ENCODE results near the gene CHRD.
A peak's percentile ranks its signal among the peaks of the same experiment; 100 is the strongest.

CHRD gene

DNA sequence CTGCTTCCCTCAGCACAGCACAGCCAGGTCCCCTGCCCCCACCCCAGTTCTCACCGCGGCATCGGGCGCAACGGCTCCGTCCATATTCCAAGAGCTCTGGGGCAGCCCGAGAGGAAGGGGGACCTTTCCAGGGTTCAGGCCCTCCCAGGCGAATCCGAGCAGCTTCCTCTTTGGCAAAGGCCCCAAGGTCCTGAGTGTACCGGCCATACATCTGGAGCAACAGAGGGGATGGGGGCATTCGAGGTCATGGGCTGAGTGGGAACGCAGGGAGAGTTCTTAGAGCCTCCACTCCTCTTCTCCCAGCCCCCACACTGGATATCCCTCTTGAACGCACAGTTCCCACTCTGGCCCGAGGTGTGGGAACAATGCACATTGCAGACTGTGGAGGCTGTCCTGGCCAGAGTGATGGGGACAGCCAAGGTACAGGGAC is 20.9 kb upstream of the CHRD start:
- H3K4me3 ChIP-seq (ENCODE audit: low read length): no peak overlapping the region
- no peak for DNase-seq (ENCODE audit: low read depth)
- TF ChIP-seq, protein P1, sequence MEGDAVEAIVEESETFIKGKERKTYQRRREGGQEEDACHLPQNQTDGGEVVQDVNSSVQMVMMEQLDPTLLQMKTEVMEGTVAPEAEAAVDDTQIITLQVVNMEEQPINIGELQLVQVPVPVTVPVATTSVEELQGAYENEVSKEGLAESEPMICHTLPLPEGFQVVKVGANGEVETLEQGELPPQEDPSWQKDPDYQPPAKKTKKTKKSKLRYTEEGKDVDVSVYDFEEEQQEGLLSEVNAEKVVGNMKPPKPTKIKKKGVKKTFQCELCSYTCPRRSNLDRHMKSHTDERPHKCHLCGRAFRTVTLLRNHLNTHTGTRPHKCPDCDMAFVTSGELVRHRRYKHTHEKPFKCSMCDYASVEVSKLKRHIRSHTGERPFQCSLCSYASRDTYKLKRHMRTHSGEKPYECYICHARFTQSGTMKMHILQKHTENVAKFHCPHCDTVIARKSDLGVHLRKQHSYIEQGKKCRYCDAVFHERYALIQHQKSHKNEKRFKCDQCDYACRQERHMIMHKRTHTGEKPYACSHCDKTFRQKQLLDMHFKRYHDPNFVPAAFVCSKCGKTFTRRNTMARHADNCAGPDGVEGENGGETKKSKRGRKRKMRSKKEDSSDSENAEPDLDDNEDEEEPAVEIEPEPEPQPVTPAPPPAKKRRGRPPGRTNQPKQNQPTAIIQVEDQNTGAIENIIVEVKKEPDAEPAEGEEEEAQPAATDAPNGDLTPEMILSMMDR (conservative IDR thresholded peaks at IDR 0.05; ENCODE audit: low read depth, low read length): no peak

DNA sequence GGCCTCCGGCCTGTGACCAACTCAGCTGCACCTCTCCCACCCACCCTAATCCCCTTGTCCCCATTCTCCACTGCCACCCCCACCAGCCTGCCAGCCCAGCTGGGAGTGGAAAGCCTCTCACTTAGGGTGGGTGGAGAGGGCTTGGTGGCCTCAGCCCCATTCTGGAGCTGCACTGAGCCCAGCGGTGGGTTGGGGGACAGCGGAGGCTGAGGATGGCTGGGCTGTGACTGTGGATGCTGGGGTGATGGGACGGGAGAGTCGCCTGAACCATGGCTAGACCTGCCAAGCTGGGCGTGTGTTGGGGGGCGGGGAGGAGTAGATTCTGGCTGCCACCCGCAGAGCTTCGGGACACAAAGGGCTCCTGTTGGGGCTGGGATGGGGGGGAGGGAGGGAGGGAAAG is 20.2 kb upstream of the CHRD start:
- DNase-seq (ENCODE audit: low read depth): no peak
- TF ChIP-seq, protein P1 (conservative IDR thresholded peaks at IDR 0.05; ENCODE audit: low read depth, low read length): no peak
- no peak overlapping the region for H3K4me3 ChIP-seq (ENCODE audit: low read length)

DNA sequence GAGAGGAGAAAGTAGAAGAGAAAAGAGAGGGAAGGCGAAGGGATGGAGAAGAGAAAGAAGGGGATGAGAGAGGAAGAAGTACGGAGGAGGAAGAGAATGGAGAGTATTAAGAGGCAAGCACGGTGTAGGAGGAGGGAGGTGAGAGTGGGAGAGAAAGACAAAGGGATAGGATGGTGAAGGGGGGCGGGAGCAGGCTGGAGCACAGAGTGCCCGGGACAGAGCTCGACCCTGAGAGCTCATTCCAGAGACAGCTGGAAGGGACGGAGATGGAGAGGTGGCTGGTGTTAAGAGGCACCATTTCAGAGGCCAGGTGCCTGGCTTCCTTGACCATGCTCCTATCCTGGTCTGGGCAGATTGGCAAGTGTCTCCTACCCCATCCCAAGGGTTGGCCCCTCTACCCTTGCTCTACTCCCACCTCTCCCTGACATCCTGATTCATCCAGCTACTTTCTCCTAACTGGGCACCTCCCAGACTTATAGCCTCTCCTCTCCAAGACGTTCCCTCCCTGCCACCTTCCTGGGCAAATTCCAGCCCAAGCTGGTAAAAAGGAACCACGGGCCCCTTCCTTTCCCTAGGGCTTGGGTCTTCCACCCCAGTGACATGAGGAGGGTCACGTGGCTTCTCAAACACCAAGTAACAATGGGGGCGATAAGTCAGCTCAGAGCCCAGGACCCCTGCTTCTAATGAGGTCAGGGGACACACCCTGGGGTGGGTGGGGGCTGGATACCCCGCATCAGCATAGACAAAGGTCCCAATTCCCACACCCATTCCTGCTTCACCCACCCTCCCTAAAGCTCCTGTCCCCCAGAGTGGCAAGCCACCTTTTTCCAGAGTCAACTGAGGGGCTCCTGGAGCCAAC is 19.6 kb upstream of the CHRD start:
- peak overlapping the region; percentile 72 for H3K4me3 ChIP-seq (ENCODE audit: low read length)
- TF ChIP-seq, protein P1 (conservative IDR thresholded peaks at IDR 0.05; ENCODE audit: low read depth, low read length): no peak
- no peak for DNase-seq (ENCODE audit: low read depth)

DNA sequence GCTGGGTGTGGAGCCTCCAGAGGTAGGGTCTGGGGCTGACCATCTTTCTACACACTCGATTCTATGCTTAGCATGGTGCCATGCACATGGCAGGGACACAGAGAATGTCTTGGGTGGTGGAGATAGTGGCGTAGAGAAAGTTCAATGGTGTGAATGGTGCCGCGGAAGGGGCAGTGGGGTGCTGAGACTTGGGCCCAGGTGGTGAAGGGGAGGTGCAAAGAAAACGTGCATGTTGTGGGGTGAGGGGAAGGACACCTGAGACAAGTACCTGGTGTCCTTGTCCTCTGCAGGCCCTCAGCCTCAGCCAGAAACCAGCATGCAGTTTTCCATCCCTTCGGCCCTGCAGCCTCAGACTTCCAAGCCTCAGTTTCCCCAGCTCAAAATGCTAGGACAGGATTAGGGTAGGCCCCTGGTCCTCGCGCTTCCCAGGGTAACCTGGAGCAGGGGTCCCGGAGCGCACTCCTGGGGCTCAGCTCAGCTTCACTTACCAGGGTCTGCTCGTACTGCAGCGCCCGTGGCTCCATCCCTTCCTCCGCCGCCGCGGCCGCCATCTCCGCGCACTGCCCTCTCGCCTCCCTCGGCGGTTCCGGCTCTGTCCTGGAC is 18.8 kb upstream of the CHRD start:
- H3K4me3 ChIP-seq (ENCODE audit: low read length): peak overlapping the region; percentile 72
- TF ChIP-seq, protein P1 (conservative IDR thresholded peaks at IDR 0.05; ENCODE audit: low read depth, low read length): no peak
- no peak for DNase-seq (ENCODE audit: low read depth)

DNA sequence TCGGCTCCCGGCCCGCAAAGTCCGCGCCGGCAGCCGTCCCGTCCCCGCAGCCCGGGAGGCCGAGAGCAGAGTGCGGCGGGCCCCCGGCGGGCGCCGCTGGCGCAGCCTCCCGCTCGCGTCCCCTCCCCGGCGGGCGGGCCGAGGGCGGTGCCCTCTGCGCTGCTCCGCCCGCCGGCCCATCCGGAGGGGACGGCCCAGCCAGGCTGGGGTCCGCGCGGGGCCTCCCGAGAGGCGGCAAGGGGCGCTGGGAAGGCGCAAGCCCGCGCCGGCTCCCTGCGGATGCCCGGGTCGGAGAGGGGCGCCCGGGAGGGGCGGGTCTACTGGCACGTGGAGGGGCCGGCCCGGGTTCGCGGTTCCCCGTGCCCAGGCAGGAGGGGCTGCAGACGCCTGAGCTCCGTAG is 18.3 kb upstream of the CHRD start, which contains the start of the genes CLCN2 and POLR2H:
Gene CLCN2, minus strand, starts transcription at position 74 of the 400 bp plus-strand sequence. CDS start 126 bp downstream, outside the sequence.
Gene POLR2H, plus strand, starts transcription at position 179 of the 400 bp plus-strand sequence. CDS start 1,783 bp downstream, outside the sequence.
- no peak for DNase-seq (ENCODE audit: low read depth)
- peak within 1 kb of the TSS; percentile 86 for H3K4me3 ChIP-seq (ENCODE audit: low read length)
- TF ChIP-seq, protein P1 (conservative IDR thresholded peaks at IDR 0.05; ENCODE audit: low read depth, low read length): no peak

DNA sequence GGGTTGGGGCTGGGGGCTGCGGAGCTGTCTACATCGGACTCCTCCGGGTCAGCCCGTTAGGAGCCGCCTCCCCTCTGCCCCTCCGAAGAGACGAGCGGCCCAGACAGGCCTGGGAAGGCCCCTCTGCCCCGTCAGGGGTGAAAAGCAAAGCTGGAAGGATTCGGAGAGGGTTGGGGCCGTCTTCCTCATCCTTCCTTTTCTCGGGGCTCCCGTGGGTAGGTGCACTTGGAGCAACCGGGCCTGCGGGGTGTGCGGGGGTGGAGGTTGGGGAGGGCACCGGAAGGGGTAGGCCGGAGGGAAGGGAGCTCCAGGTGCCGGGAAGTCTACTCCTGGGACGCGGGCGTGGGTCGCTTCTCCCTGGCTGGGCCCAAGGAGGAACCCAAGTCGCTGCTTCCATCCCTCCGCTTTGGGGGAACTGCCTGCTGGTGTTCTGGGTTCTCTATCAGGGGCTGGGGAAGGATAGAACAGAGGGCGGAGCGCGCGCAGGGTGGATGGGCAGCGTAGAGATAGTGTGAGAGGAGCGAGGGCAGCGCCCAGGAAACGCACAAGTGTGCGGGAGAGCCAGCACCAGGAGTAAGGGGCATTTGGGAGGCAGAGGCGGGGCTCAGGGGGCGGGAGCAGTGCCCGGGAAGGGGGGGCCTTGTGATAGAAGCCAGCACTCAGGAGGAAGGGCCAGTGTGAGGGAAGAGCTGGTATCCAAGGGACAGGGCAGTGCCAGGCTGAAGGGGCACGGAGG is 17.8 kb upstream of the CHRD start:
- TF ChIP-seq, protein P1 (conservative IDR thresholded peaks at IDR 0.05; ENCODE audit: low read depth, low read length): no peak
- H3K4me3 ChIP-seq (ENCODE audit: low read length): peak overlapping the region; percentile 86
- DNase-seq (ENCODE audit: low read depth): no peak

Data from retinal pigment epithelial cell (primary cell).